C4-2B (cell line): Measurements from ENCODE around the gene GBF1.

Experiments
- CTCF ChIP-seq: fragments of 450-650 bp; conservative IDR thresholded peaks from 2 replicates; pipeline ENCODE4 v1.5.1; 2017; ENCODE audit warnings: mild to moderate bottlenecking
- ZFX ChIP-seq: fragments of 450-650 bp; IDR thresholded peaks from 2 replicates; pipeline ENCODE4 v1.6.1; 2017

- no peak for TF ChIP-seq CTCF
- no peak for TF ChIP-seq ZFX
Measured at GRCh38 chr10:102230264-102230860, 15.0 kb upstream of the GBF1 start.
